Naive B cell (primary cell): Measurements from ENCODE around the gene SETD6. TPM values are rescaled to one million over a fixed set of nuclear protein-coding genes. Genes with fewer than 3 reads are reported as not detected.
"Not testable (repeated sequence)": the region's sequence is repeated elsewhere in the genome, so short reads cannot be mapped to it uniquely, and the experiment has no call there.

Source experiments
- ATAC-seq, 2 donors: fragments of 150-1000 bp; cut with Tn5 transposase; 2 replicates each; pipeline ENCODE4 v1.10.0; 2021; ENCODE audit warnings: low read depth in 2 of 2, mild to moderate bottlenecking in 2 of 2, moderate library complexity in 2 of 2
- DNase-seq: peaks from one replicate; pipeline ENCODE4 v3.0.0; 2022
- H3K27ac Mint-ChIP-seq, 6 donors: one replicate each; pipeline ENCODE4 v1.8.0; 2020 to 2022; ENCODE audit warnings: mild to moderate bottlenecking in 6 of 6, mixed read lengths in 6 of 6, moderate library complexity in 5 of 6, inconsistent platforms in 2 of 6
- H3K27me3 Mint-ChIP-seq, 3 donors: one replicate each; pipeline ENCODE4 v1.8.0; 2021 to 2022; ENCODE audit warnings: mixed read lengths in 3 of 3, mild to moderate bottlenecking in 1 of 3
- H3K36me3 Mint-ChIP-seq, 2 donors: one replicate each; pipeline ENCODE4 v1.8.0; 2020 to 2022; ENCODE audit warnings: mixed read lengths in 2 of 2, inconsistent platforms in 1 of 2, mild to moderate bottlenecking in 1 of 2
- H3K4me1 Mint-ChIP-seq, 3 donors: one replicate each; pipeline ENCODE4 v1.8.0; 2020 to 2022; ENCODE audit warnings: mixed read lengths in 3 of 3, inconsistent platforms in 1 of 3, mild to moderate bottlenecking in 1 of 3, moderate library complexity in 1 of 3
- H3K4me3 Mint-ChIP-seq, 8 donors: one replicate each; pipeline ENCODE4 v1.8.0; 2020 to 2022; ENCODE audit warnings: mild to moderate bottlenecking in 8 of 8, mixed read lengths in 8 of 8, moderate library complexity in 8 of 8, inconsistent platforms in 2 of 8
- H3K9me3 Mint-ChIP-seq, 7 donors: one replicate each; pipeline ENCODE4 v1.8.0; 2020 to 2022; ENCODE audit warnings: mixed read lengths in 7 of 7, mild to moderate bottlenecking in 5 of 7, inconsistent platforms in 2 of 7, moderate library complexity in 1 of 7
- polyA plus RNA-seq, 6 donors: library from polyadenylated mRNA; unstranded; fragments of 300-500 nt; fragmentation: Illumina TruSeq; gene quantifications; one replicate each; pipeline ENCODE4 v1.2.3, GENCODE V29; 2021; ENCODE audit warnings: low read depth in 6 of 6

SETD6 gene
- polyA plus RNA-seq, 6 donors from 2014 or later = 1.3 to 9.6 (median 7.6) TPM

DNA sequence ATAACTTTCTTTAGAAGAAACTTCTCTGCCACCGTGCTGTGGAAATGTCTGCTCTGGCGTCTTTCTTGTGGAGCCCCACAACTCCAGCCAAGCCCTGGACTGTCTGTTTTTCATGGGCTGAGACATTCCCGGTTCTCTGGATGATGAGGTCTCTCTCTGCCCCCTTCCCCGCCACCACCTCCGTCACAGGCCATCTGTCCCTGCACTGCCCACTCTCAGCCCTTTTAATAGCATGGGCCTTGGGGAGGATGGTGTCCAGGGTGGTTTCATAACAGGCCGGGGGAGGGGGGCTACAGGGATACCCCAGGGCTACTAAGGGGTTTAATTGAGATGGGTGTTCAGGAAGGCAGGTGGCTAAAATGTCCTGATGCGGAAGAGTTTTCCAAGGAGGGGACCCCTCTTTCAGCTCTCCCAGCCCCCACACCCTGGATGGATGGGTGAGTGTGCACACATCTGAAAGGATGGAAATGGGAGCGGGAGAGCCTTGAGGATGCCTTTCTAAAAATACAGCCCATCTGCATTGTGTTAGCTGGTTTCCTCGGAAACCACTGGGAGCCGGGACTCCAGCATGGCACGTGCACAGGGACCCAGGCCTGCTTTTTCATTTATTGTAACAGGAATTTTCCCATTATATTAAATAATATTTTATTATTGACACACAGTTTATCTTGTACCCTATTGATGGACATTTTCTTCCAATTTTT, 30.0 kb upstream of the SETD6 start:
- H3K36me3 Mint-ChIP-seq = no peaks in the 10 kb centered on the region
- ATAC-seq (no peak), DNase-seq (no peak)
- no peak overlapping the region for H3K27ac Mint-ChIP-seq
- no peak overlapping the region for H3K4me3 Mint-ChIP-seq
- no peaks in the 10 kb centered on the region for H3K9me3 Mint-ChIP-seq
- peaks cover 6 to 16% (median 8%) of the 10 kb centered on the region in 3 donors for H3K27me3 Mint-ChIP-seq
- no peaks in the 10 kb centered on the region for H3K4me1 Mint-ChIP-seq

DNA sequence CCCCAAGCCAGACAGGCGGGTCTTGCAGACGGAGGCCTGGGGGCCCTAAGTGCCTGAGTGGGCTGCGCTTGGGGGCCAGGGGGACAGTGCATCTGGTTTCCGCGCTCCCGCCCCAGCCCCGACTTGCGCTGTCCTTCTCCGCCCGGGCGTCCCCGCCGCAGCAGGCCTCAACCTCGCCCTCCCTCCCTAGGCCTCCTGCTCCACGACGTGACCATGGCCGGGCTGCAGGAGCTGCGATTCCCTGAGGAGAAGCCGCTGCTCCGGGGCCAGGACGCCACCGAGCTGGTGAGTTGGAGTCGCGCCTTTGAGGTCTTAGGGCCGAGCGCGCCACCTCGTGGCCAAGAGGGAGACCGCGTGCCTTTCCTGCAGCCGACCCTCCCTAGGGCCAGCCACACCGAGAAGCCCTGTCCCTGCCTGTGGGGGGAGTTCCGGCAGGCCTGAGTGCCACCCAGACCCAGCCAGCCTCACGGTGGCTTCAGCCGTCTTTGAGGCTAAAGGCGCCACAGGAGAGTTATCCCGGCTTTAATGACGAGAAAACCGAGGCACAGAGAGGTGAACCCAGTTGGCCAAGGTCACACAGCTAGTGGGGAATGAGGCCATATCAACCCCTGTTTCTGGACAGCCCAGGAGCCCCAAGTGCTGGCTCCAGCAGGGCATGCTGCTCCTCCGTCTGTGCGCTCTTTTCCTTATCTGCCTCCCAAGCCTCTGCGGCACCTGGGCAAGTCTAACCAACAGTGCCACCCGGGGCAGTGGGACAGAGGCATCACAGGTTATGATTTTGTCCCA, 27.6 kb upstream of the SETD6 start:
- H3K27me3 Mint-ChIP-seq = peaks cover 7 to 26% (median 8%) of the 10 kb centered on the region in 3 donors
- H3K4me1 Mint-ChIP-seq = no peaks in the 10 kb centered on the region
- no peaks in the 10 kb centered on the region for H3K36me3 Mint-ChIP-seq
- peak overlapping the region in 1 of 8 donors; percentile 30 for H3K4me3 Mint-ChIP-seq
- ATAC-seq (peak; percentile 71 to 80), DNase-seq (peak; percentile 57)
- H3K9me3 Mint-ChIP-seq = no peaks in the 10 kb centered on the region
- H3K27ac Mint-ChIP-seq = no peak overlapping the region

DNA sequence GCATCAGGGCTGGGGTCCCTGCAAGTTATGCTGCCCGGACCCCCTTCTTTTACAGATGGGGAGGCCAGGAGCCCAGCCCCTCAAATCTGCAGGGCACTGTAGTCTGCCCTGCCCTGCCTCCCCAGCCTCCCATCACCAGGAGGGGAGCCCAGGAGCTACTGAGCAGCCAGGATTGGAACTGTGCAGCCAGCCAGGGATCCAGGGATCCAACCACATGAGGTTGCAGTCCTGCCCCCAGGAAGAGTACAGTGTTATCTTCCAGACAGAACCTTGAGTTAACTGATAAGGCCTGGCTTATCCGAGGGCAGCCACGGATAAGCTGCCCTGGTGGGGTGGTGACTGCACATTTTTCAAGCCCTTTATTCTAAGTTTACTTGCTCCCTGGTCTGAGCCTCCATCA, 26.8 kb upstream of the SETD6 start:
- Mint-ChIP-seq H3K4me3 (no peak overlapping the region), H3K4me1 (no peaks in the 10 kb centered on the region), H3K36me3 (no peaks in the 10 kb centered on the region), H3K27ac (no peak overlapping the region), H3K27me3 (peaks cover 1 to 26% (median 13%) of the 10 kb centered on the region in 3 donors), H3K9me3 (no peaks in the 10 kb centered on the region)
- no peak for ATAC-seq
- no peak for DNase-seq

DNA sequence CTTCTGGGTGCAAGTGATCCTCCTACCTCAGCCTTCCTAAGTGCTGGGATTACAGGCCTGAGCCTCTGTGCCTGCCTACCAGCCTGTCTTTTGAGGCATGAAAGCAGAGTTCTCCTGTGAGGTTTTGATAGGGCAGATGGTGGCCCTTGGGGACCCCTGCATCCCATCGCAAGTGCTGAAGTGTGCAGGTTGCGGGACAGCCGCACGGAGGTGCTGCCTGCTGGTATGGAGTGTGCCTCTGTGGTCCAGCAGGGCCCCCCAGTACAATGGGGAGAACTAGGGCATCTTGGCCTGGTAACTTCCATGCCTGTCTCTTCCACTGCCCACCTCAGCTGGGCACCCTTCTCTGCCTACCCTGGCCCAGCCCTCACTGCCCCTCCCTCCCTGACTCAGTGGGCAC, 25.3 kb upstream of the SETD6 start:
- no peak for ATAC-seq
- Mint-ChIP-seq H3K27me3 (peaks cover 0 to 23% (median 20%) of the 10 kb centered on the region in 3 donors), H3K27ac (peak overlapping the region in 2 of 6 donors; percentile 13 to 26), H3K4me1 (peaks cover 0 to 5% (median 0%) of the 10 kb centered on the region in 3 donors), H3K4me3 (no peak overlapping the region), H3K36me3 (no peaks in the 10 kb centered on the region), H3K9me3 (no peaks in the 10 kb centered on the region)
- DNase-seq = no peak

DNA sequence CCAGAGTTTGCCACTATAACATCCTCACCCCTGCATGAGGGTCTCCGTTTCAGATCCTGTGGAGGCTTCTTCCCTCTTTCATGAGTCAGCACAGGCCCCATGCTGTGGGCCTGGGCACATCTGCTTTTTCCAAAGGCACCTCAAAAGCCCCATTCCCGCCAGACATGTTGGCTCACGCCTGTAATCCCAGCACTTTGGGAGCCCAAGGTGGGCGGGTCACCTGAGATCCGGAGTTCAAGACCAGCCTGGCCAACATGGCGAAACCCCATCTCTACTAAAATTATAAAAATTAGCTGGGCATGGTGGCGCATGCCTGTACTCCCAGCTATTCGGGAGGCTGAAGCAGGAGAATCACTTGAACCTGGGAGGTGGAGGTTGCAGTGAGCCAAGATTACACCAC, 24.8 kb upstream of the SETD6 start:
- DNase-seq, H3K4me3 Mint-ChIP-seq, H3K9me3 Mint-ChIP-seq, H3K36me3 Mint-ChIP-seq, ATAC-seq: not testable (repeated sequence)
- Mint-ChIP-seq H3K4me1 (peaks cover 0 to 10% (median 4%) of the 10 kb centered on the region in 3 donors), H3K27me3 (peaks cover 0 to 24% (median 23%) of the 10 kb centered on the region in 3 donors), H3K27ac (peak overlapping the region in 3 of 6 donors; percentile 13 to 76 (median 26))

DNA sequence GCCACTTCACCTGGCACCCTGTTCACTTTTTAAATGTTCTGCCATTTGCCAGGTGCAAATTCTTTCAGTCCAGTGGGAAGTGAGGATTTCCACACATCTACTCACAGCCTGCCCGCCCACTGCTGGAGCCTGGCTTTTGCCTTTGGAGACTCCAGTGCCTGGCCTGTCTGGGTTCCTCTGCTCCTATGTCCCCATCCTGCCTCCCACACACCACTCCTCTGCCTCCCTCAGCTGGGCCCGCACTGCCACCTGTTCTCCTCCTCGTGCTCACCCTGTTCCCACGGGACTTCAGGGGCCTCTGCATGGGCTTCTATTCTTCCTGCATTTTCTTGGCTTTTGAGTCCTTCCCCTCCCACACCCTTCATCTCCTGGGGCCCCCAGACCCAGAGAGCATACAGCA, 23.3 kb upstream of the SETD6 start:
- DNase-seq (no peak), ATAC-seq (no peak)
- no peaks in the 10 kb centered on the region for H3K9me3 Mint-ChIP-seq
- no peak overlapping the region for H3K4me3 Mint-ChIP-seq
- H3K4me1 Mint-ChIP-seq = peaks cover 0 to 13% (median 5%) of the 10 kb centered on the region in 3 donors
- H3K36me3 Mint-ChIP-seq = no peaks in the 10 kb centered on the region
- H3K27ac Mint-ChIP-seq = no peak overlapping the region
- H3K27me3 Mint-ChIP-seq = peaks cover 0 to 22% (median 18%) of the 10 kb centered on the region in 3 donors

DNA sequence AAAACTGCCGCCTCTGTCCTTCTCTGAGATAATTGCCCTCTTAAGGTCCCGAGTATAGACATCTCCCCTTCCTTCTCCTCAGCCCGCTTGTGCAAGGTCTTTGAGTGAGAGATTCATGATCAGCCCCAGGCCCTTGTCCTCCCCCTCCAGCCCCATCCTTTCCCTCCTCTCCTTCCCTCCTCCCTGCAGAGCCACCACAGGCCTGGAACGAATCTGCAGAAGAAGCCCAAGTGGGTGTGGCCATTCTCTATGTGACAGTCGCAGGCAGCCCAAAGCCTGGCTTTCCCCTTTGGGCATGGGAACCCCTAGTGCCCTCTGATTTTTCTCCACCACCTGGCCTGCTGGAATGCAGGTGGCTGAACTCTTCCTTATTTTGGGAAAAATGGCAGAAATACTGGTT, 22.6 kb upstream of the SETD6 start:
- no peak for DNase-seq
- Mint-ChIP-seq H3K27ac (no peak overlapping the region), H3K27me3 (peaks cover 0 to 21% (median 16%) of the 10 kb centered on the region in 3 donors), H3K4me3 (no peak overlapping the region), H3K36me3 (no peaks in the 10 kb centered on the region), H3K4me1 (peaks cover 0 to 13% (median 5%) of the 10 kb centered on the region in 3 donors), H3K9me3 (no peaks in the 10 kb centered on the region)
- no peak for ATAC-seq

DNA sequence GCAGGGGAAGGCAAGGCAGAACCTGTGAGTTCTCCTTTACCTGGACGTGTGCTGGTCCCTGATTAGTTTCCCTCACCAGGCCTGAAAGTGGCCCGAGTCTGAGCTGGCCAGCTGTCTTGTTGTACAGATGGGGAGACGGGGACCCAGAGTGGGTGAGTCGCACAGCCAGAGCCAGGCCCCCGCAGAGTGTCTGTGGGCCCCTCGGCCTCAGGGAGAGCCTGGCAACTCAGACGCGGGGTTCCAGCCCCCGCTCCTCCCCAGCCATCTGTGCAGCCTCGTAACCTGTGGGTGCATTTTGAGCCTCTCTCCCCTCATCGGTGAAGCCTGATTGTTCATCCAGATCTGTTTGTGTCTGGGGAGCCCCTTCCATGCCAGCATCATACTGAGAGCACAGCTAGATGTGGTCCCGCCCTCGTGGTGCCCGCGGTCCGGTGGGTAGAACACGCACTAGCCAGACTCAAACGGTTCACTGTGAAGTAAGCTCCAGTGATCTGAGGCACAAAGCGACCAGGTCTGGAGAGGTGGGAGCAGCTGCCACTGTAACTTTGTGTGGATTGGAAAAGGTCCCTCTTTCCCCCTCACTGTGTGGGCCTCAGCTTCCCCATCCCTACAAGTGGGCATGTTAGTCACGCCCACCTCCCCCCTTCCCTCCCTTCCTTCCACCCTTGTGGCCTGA, 21.4 kb upstream of the SETD6 start:
- H3K27ac Mint-ChIP-seq = no peak overlapping the region
- ATAC-seq = no peak
- no peaks in the 10 kb centered on the region for H3K36me3 Mint-ChIP-seq
- H3K4me3 Mint-ChIP-seq = no peak overlapping the region
- peaks cover 0 to 16% (median 5%) of the 10 kb centered on the region in 3 donors for H3K4me1 Mint-ChIP-seq
- peaks cover 0 to 21% (median 16%) of the 10 kb centered on the region in 3 donors for H3K27me3 Mint-ChIP-seq
- no peaks in the 10 kb centered on the region for H3K9me3 Mint-ChIP-seq
- DNase-seq = no peak

DNA sequence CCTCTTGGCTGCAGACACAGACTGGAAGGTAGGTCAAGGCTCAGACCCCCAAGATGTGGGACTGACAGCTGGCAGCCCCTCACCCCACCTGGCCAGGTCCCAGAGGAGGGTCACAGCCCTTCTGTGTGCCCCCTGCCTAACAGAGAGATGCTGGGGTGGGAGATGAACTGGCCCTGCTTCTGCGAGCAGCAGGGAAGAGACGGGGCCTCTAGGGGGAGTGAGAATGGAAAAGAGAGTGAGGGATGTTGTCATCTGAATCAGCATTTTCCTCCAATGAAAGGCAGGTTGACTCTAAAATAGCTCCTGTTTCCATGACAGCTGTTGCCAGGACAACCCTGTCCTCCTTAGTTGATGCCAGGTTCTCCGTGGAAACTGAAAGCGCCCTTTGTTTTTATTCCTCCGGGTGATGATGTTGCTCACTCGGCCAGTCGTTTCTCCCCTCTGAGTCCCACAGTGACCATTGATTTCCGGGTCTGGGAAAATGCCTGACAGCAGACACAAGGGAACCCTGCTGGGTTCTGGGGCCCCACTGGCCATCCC, 20.3 kb upstream of the SETD6 start:
- peaks cover 0 to 27% (median 16%) of the 10 kb centered on the region in 3 donors for H3K27me3 Mint-ChIP-seq
- no peaks in the 10 kb centered on the region for H3K36me3 Mint-ChIP-seq
- peaks cover 5 to 20% (median 10%) of the 10 kb centered on the region in 3 donors for H3K4me1 Mint-ChIP-seq
- DNase-seq (no peak), ATAC-seq (peak; percentile 56)
- H3K27ac Mint-ChIP-seq = peak overlapping the region in 1 of 6 donors; percentile 81
- no peak overlapping the region for H3K4me3 Mint-ChIP-seq
- no peaks in the 10 kb centered on the region for H3K9me3 Mint-ChIP-seq

DNA sequence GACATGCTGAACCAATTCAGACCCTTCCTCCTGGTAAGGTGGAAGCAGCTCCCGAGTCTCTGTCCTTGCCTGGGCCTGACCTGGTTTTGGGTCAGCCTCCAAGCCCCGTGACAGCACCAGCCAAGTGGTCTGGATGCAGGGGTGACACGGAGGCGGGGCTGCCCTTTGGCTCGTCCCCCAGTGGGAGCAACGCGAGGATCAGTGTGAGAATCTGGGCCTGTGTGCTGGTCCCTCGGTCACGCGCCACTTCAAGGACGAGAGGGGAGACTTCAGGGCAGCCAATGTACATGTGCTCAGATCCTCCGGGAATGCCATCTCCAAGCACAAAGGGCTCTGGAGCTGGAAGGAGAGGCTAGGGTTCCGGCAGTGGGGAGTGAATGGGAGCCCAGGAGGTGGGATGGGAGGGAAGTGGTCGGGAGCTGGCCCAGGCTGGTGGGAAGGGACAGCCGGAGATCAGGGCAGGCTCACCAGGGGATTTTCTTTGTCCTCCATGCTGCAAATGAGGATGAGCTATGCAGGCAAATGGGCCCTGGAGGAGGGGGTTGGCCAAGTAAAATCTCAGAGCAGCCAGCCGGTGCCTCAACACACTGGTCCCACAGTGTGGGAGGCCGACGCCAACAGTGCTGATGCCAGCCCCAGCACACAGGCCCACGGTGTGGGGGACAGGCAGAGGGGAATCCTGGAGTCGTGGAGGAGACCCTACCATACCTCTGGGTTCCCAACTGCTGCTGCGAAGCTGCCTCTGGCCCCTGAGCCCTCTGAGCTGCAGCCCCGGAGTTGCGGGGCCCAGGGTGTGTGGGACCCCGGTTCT, 19.6 kb upstream of the SETD6 start:
- Mint-ChIP-seq H3K27me3 (peaks cover 0 to 34% (median 16%) of the 10 kb centered on the region in 3 donors), H3K4me1 (peaks cover 7 to 27% (median 17%) of the 10 kb centered on the region in 3 donors), H3K36me3 (no peaks in the 10 kb centered on the region), H3K27ac (peak overlapping the region in 1 of 6 donors; percentile 81), H3K9me3 (no peaks in the 10 kb centered on the region), H3K4me3 (peak overlapping the region in 1 of 8 donors; percentile 72)
- no peak for ATAC-seq
- no peak for DNase-seq

DNA sequence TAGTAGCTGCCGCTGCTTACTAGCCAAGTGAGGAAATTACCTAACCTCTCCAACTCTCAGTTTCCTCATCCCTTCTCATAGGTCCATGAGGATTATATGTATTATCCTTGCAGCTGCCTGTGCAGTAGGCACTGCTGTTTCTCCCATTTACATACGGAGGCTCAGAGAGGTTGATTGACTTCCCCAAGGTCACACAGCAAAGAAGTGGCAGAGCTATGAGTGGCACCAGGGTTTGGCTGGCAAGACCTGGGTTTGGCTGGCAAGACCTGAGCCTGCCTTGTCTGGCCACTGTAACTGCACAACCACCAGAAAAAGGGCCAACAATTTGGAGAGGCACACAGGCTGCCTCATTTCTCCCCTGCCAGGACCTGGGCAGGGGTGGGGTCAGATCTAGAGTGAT, 17.8 kb upstream of the SETD6 start:
- DNase-seq (no peak), ATAC-seq (no peak)
- Mint-ChIP-seq H3K36me3 (no peaks in the 10 kb centered on the region), H3K4me3 (no peak overlapping the region), H3K9me3 (peaks cover 0 to 2% (median 0%) of the 10 kb centered on the region in 7 donors), H3K4me1 (peaks cover 17 to 36% (median 30%) of the 10 kb centered on the region in 3 donors), H3K27ac (peak overlapping the region in 1 of 6 donors; percentile 72), H3K27me3 (peaks cover 1 to 52% (median 10%) of the 10 kb centered on the region in 3 donors)

DNA sequence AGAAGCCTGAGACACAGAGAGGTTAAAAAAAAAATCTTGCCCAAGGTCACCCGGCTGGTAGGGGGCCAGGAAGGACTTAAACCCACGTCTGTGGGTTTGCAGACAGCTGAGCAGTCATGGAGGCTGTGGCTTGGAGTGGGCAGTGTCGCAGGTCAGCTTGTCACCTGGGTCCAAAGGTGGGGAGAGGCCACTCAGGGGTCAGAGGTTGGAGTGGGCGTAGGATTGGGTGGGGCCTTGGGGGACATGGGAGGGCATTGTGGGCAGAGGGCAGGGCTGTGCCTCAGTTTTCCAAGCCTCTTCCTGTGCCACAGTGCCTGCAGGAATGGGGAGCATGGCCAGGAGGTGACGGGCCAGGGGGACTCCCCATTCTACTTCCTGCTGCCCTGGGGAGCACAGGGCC, 17.4 kb upstream of the SETD6 start:
- peaks cover 17 to 36% (median 30%) of the 10 kb centered on the region in 3 donors for H3K4me1 Mint-ChIP-seq
- H3K27ac Mint-ChIP-seq = peak overlapping the region in 2 of 6 donors; percentile 62 to 72
- ATAC-seq = no peak
- peaks cover 0 to 2% (median 0%) of the 10 kb centered on the region in 7 donors for H3K9me3 Mint-ChIP-seq
- peak overlapping the region in 1 of 8 donors; percentile 38 for H3K4me3 Mint-ChIP-seq
- no peaks in the 10 kb centered on the region for H3K36me3 Mint-ChIP-seq
- DNase-seq = no peak
- peaks cover 6 to 53% (median 10%) of the 10 kb centered on the region in 3 donors for H3K27me3 Mint-ChIP-seq
